ENCODE measurements around the gene JPH3.
A peak's percentile ranks its signal among the peaks of the same experiment; 100 is the strongest.

Gene JPH3

GRCh38 chr16:87602001-87602775 lies at the start of gene JPH3:
Gene JPH3, plus strand, starts transcription at chr16:87602508. Its CDS starts 639 bp downstream, at chr16:87603147.
- Histone ChIP-seq H3K9me3 (ENCODE audit: control insufficient read depth in 5 of 5, low read length in 5 of 5) (peaks cover 6 to 9% (median 8%) of the 10 kb centered on the region in 5 donors), H3K27ac (ENCODE audit: low read depth, low read length) (no peak within 1 kb of the TSS), H3K27me3 (ENCODE audit: control insufficient read depth in 5 of 5, insufficient read depth in 4 of 5, low read length in 5 of 5) (peaks cover 41 to 75% (median 58%) of the 10 kb centered on the region in 5 donors)

GRCh38 chr16:87552772-87553573 lies 49.3 kb upstream of the JPH3 start:
- H3K4me1 ChIP-seq (ENCODE audit: control insufficient read depth in 5 of 5, insufficient read depth in 5 of 5, low read length in 5 of 5) = peaks cover 4 to 24% (median 18%) of the 10 kb centered on the region in 5 donors
- no peaks in the 10 kb centered on the region for H3K9me3 ChIP-seq (ENCODE audit: control insufficient read depth in 5 of 5, low read length in 5 of 5)
- no peaks in the 10 kb centered on the region for H3K36me3 ChIP-seq (ENCODE audit: control insufficient read depth in 5 of 5, insufficient read depth in 5 of 5, low read length in 5 of 5)
- no peak overlapping the region for H3K4me3 ChIP-seq (ENCODE audit: low read depth in 1 of 5, low read length in 5 of 5)
- H3K27me3 ChIP-seq (ENCODE audit: control insufficient read depth in 5 of 5, insufficient read depth in 4 of 5, low read length in 5 of 5) = peaks cover 0 to 8% (median 6%) of the 10 kb centered on the region in 5 donors
- H3K9ac ChIP-seq (ENCODE audit: low read length in 5 of 5) = no peak overlapping the region
- no peak overlapping the region for H3K27ac ChIP-seq (ENCODE audit: low read depth, low read length)

More at GRCh38 chr16:87602001-87602775, at the start of gene JPH3:
- no peaks in the 10 kb centered on the region for H3K36me3 ChIP-seq (ENCODE audit: control insufficient read depth in 5 of 5, insufficient read depth in 5 of 5, low read length in 5 of 5)
- peaks cover 0 to 7% (median 0%) of the 10 kb centered on the region in 5 donors for H3K4me1 ChIP-seq (ENCODE audit: control insufficient read depth in 5 of 5, insufficient read depth in 5 of 5, low read length in 5 of 5)
- H3K9ac ChIP-seq (ENCODE audit: low read length in 5 of 5) = no peak within 1 kb of the TSS
- no peak within 1 kb of the TSS for H3K4me3 ChIP-seq (ENCODE audit: low read depth in 1 of 5, low read length in 5 of 5)

GRCh38 chr16:87554754-87555427 lies 47.4 kb upstream of the JPH3 start:
- H3K9me3 ChIP-seq (ENCODE audit: control insufficient read depth in 5 of 5, low read length in 5 of 5) = no peaks in the 10 kb centered on the region
- H3K27me3 ChIP-seq (ENCODE audit: control insufficient read depth in 5 of 5, insufficient read depth in 4 of 5, low read length in 5 of 5) = peaks cover 0 to 5% (median 5%) of the 10 kb centered on the region in 5 donors
- H3K9ac ChIP-seq (ENCODE audit: low read length in 5 of 5) = no peak overlapping the region
- H3K4me1 ChIP-seq (ENCODE audit: control insufficient read depth in 5 of 5, insufficient read depth in 5 of 5, low read length in 5 of 5) = peaks cover 4 to 27% (median 23%) of the 10 kb centered on the region in 5 donors
- H3K4me3 ChIP-seq (ENCODE audit: low read depth in 1 of 5, low read length in 5 of 5) = no peak overlapping the region
- H3K36me3 ChIP-seq (ENCODE audit: control insufficient read depth in 5 of 5, insufficient read depth in 5 of 5, low read length in 5 of 5) = no peaks in the 10 kb centered on the region
- no peak overlapping the region for H3K27ac ChIP-seq (ENCODE audit: low read depth, low read length)

- Histone ChIP-seq H3K4me1 (ENCODE audit: control insufficient read depth in 5 of 5, insufficient read depth in 5 of 5, low read length in 5 of 5) (peaks cover 3 to 23% (median 18%) of the 10 kb centered on the region in 5 donors), H3K27me3 (ENCODE audit: control insufficient read depth in 5 of 5, insufficient read depth in 4 of 5, low read length in 5 of 5) (peaks cover 0 to 4% (median 3%) of the 10 kb centered on the region in 5 donors), H3K9me3 (ENCODE audit: control insufficient read depth in 5 of 5, low read length in 5 of 5) (no peaks in the 10 kb centered on the region), H3K27ac (ENCODE audit: low read depth, low read length) (no peak overlapping the region), H3K4me3 (ENCODE audit: low read depth in 1 of 5, low read length in 5 of 5) (no peak overlapping the region), H3K36me3 (ENCODE audit: control insufficient read depth in 5 of 5, insufficient read depth in 5 of 5, low read length in 5 of 5) (no peaks in the 10 kb centered on the region), H3K9ac (ENCODE audit: low read length in 5 of 5) (no peak overlapping the region)
Measured at GRCh38 chr16:87555647-87556046, 46.7 kb upstream of the JPH3 start.

- H3K4me1 ChIP-seq (ENCODE audit: control insufficient read depth in 5 of 5, insufficient read depth in 5 of 5, low read length in 5 of 5) = peaks cover 3 to 22% (median 17%) of the 10 kb centered on the region in 5 donors
- peaks cover 0 to 4% (median 3%) of the 10 kb centered on the region in 5 donors for H3K27me3 ChIP-seq (ENCODE audit: control insufficient read depth in 5 of 5, insufficient read depth in 4 of 5, low read length in 5 of 5)
- H3K36me3 ChIP-seq (ENCODE audit: control insufficient read depth in 5 of 5, insufficient read depth in 5 of 5, low read length in 5 of 5) = no peaks in the 10 kb centered on the region
- peak overlapping the region in 2 of 5 donors; percentile 24 to 32 for H3K9ac ChIP-seq (ENCODE audit: low read length in 5 of 5)
- H3K27ac ChIP-seq (ENCODE audit: low read depth, low read length) = peak overlapping the region; percentile 37
- no peaks in the 10 kb centered on the region for H3K9me3 ChIP-seq (ENCODE audit: control insufficient read depth in 5 of 5, low read length in 5 of 5)
- no peak overlapping the region for H3K4me3 ChIP-seq (ENCODE audit: low read depth in 1 of 5, low read length in 5 of 5)
Measured at GRCh38 chr16:87556941-87557459, 45.3 kb upstream of the JPH3 start.

- Histone ChIP-seq H3K36me3 (ENCODE audit: control insufficient read depth in 5 of 5, insufficient read depth in 5 of 5, low read length in 5 of 5) (no peaks in the 10 kb centered on the region), H3K27ac (ENCODE audit: low read depth, low read length) (no peak overlapping the region), H3K4me1 (ENCODE audit: control insufficient read depth in 5 of 5, insufficient read depth in 5 of 5, low read length in 5 of 5) (peaks cover 2 to 22% (median 17%) of the 10 kb centered on the region in 5 donors), H3K9me3 (ENCODE audit: control insufficient read depth in 5 of 5, low read length in 5 of 5) (no peaks in the 10 kb centered on the region), H3K27me3 (ENCODE audit: control insufficient read depth in 5 of 5, insufficient read depth in 4 of 5, low read length in 5 of 5) (peaks cover 0 to 4% (median 3%) of the 10 kb centered on the region in 5 donors), H3K9ac (ENCODE audit: low read length in 5 of 5) (no peak overlapping the region), H3K4me3 (ENCODE audit: low read depth in 1 of 5, low read length in 5 of 5) (no peak overlapping the region)
Measured at GRCh38 chr16:87558682-87559081, 43.6 kb upstream of the JPH3 start.

GRCh38 chr16:87559945-87560344 lies 42.4 kb upstream of the JPH3 start:
- Histone ChIP-seq H3K4me1 (ENCODE audit: control insufficient read depth in 5 of 5, insufficient read depth in 5 of 5, low read length in 5 of 5) (peaks cover 0 to 20% (median 13%) of the 10 kb centered on the region in 5 donors), H3K4me3 (ENCODE audit: low read depth in 1 of 5, low read length in 5 of 5) (no peak overlapping the region), H3K9ac (ENCODE audit: low read length in 5 of 5) (no peak overlapping the region), H3K27me3 (ENCODE audit: control insufficient read depth in 5 of 5, insufficient read depth in 4 of 5, low read length in 5 of 5) (peaks cover 0 to 4% (median 3%) of the 10 kb centered on the region in 5 donors), H3K36me3 (ENCODE audit: control insufficient read depth in 5 of 5, insufficient read depth in 5 of 5, low read length in 5 of 5) (no peaks in the 10 kb centered on the region), H3K9me3 (ENCODE audit: control insufficient read depth in 5 of 5, low read length in 5 of 5) (no peaks in the 10 kb centered on the region), H3K27ac (ENCODE audit: low read depth, low read length) (no peak overlapping the region)

- no peak overlapping the region for H3K4me3 ChIP-seq (ENCODE audit: low read depth in 1 of 5, low read length in 5 of 5)
- H3K27me3 ChIP-seq (ENCODE audit: control insufficient read depth in 5 of 5, insufficient read depth in 4 of 5, low read length in 5 of 5) = peaks cover 0 to 4% (median 3%) of the 10 kb centered on the region in 5 donors
- no peak overlapping the region for H3K9ac ChIP-seq (ENCODE audit: low read length in 5 of 5)
- no peaks in the 10 kb centered on the region for H3K36me3 ChIP-seq (ENCODE audit: control insufficient read depth in 5 of 5, insufficient read depth in 5 of 5, low read length in 5 of 5)
- H3K9me3 ChIP-seq (ENCODE audit: control insufficient read depth in 5 of 5, low read length in 5 of 5) = no peaks in the 10 kb centered on the region
- H3K27ac ChIP-seq (ENCODE audit: low read depth, low read length) = no peak overlapping the region
- H3K4me1 ChIP-seq (ENCODE audit: control insufficient read depth in 5 of 5, insufficient read depth in 5 of 5, low read length in 5 of 5) = peaks cover 0 to 19% (median 10%) of the 10 kb centered on the region in 5 donors
Measured at GRCh38 chr16:87560428-87561199, 41.7 kb upstream of the JPH3 start.
